GM23338 (cell line): Measurements from ENCODE around the gene COL4A6.

ENCODE experiments used
- CREB1 ChIP-seq: fragments of 250-450 bp; sonication (Bioruptor Pico); IDR thresholded peaks from 2 replicates; pipeline ENCODE4 v1.5.0; 2020; ENCODE audit warnings: low read depth, mild to moderate bottlenecking, moderate library complexity
- CTCF ChIP-seq, 2 experiments: fragments of 200-600 bp in 1 of 2; sonication (generic) in 1 of 2; conservative IDR thresholded peaks; 2 replicates each; pipeline versions ENCODE4 v1.5.1 to v1.6.1; 2016 to 2017; ENCODE audit warnings: antibody characterized with exemption in 2 of 2, low read depth in 2 of 2, mild to moderate bottlenecking in 2 of 2, moderate library complexity in 1 of 2
- ETS1 ChIP-seq: IDR thresholded peaks from 2 replicates; pipeline ENCODE4 v1.6.1; 2016; ENCODE audit warnings: antibody characterized with exemption
- EZH2 ChIP-seq: fragments of 200-600 bp; sonication (generic); IDR thresholded peaks from one replicate; pipeline ENCODE4 v1.8.0; 2017; ENCODE audit warnings: antibody characterized with exemption, mild to moderate bottlenecking, low read depth; ENCODE audit not compliant: unreplicated experiment
- EZH2phosphoT487 ChIP-seq: fragments of 200-600 bp; sonication (generic); IDR thresholded peaks from one replicate; pipeline ENCODE4 v1.8.1; 2018; ENCODE audit warnings: antibody characterized with exemption; ENCODE audit not compliant: unreplicated experiment
- POLR2AphosphoS5 ChIP-seq: IDR thresholded peaks from 2 replicates; pipeline ENCODE4 v1.6.1; 2016; ENCODE audit warnings: antibody characterized with exemption, low read depth
- REST ChIP-seq: IDR thresholded peaks from one replicate; pipeline ENCODE4 v1.6.1; 2018; ENCODE audit warnings: antibody characterized with exemption; ENCODE audit not compliant: unreplicated experiment
- ZNF114 ChIP-seq: fragments of 250-450 bp; sonication (Bioruptor Pico); IDR thresholded peaks from 2 replicates; pipeline ENCODE4 v1.5.0; 2020; ENCODE audit warnings: mild to moderate bottlenecking, moderate library complexity

GRCh38 chrX:108162265-108162664 lies 276.0 kb downstream of the COL4A6 start:
- TF ChIP-seq CREB1 (CRISPR knock-in tag), result no peak
- no peak for TF ChIP-seq CTCF (conservative IDR thresholded peaks at IDR 0.05; ENCODE audit: low read depth in 2 of 2)
- TF ChIP-seq POLR2AphosphoS5, result no peak
- no peak for TF ChIP-seq EZH2phosphoT487
- no peak for TF ChIP-seq EZH2
- no peak for TF ChIP-seq ETS1
- no peak for TF ChIP-seq REST
- TF ChIP-seq ZNF114, result no peak
